Esophagus muscularis mucosa (tissue), 4 donors: ENCODE measurements around the gene PSMC6. TPM values are rescaled to one million over a fixed set of nuclear protein-coding genes. Genes with fewer than 3 reads are reported as not detected.
A peak's percentile ranks its signal among the peaks of the same experiment; 100 is the strongest.

Source experiments
- DNase-seq: peaks from one replicate; pipeline ENCODE4 v3.0.0-alpha.2; 2017; ENCODE audit errors: extremely low spot score
- H3K27ac ChIP-seq, 4 donors: fragments of 200-600 bp; sonication (generic); replicated peaks in 1 of 4; 1 replicate in 3 of 4; 2 replicates in 1 of 4; pipeline ENCODE4 v1.5.1; 2016 to 2019; ENCODE audit warnings: mild to moderate bottlenecking in 1 of 4
- H3K27me3 ChIP-seq, 4 donors: fragments of 200-600 bp; sonication (generic); one replicate each; pipeline versions ENCODE4 v1.5.1 to v1.6.0; 2016 to 2019
- H3K36me3 ChIP-seq, 4 donors: fragments of 200-600 bp; sonication (generic); one replicate each; pipeline ENCODE4 v1.5.1; 2016 to 2019
- H3K4me1 ChIP-seq, 4 donors: fragments of 200-600 bp; sonication (generic); one replicate each; pipeline ENCODE4 v1.5.1; 2016 to 2019
- H3K4me3 ChIP-seq, 4 donors: fragments of 200-600 bp; sonication (generic); 1 replicate in 2 of 4; 2 replicates in 2 of 4; pipeline ENCODE4 v1.5.1; 2016 to 2019; ENCODE audit warnings: mild to moderate bottlenecking in 4 of 4, moderate library complexity in 1 of 4
- H3K9me3 ChIP-seq, 4 donors: fragments of 200-600 bp; sonication (generic); 1 replicate in 3 of 4; 2 replicates in 1 of 4; pipeline ENCODE4 v1.5.1; 2016 to 2019
- CTCF ChIP-seq, 3 experiments: fragments of 200-600 bp in 2 of 3; fragments of 450-650 bp in 1 of 3; sonication (generic) in 2 of 3; IDR thresholded peaks; one replicate each; pipeline ENCODE4 v1.5.1; 2017 to 2019; ENCODE audit warnings: antibody characterized with exemption in 3 of 3, mild to moderate bottlenecking in 2 of 3, moderate library complexity in 1 of 3
- EP300 ChIP-seq: sonication (generic); formaldehyde crosslinking; IDR thresholded peaks from one replicate; pipeline ENCODE4 v1.6.1; 2017; ENCODE audit warnings: antibody characterized with exemption
- POLR2A ChIP-seq: fragments of 450-650 bp; IDR thresholded peaks from one replicate; pipeline ENCODE4 v1.6.1; 2017; ENCODE audit warnings: antibody characterized with exemption, moderate library complexity, mild to moderate bottlenecking, low read depth
- POLR2AphosphoS5 ChIP-seq, 2 donors: sonication (generic); formaldehyde crosslinking; IDR thresholded peaks; one replicate each; pipeline ENCODE4 v1.6.1; 2017; ENCODE audit warnings: antibody characterized with exemption in 2 of 2
- WGBS: methylation state at CpG from one replicate; pipeline ENCODE4 v1.1.5; 2018; 5-methylcytosine and 5-hydroxymethylcytosine counted together
- intact Hi-C: fragments of 100-400 bp; cut with DNase I; formaldehyde crosslinking; loops from one replicate; pipeline ENCODE4 v1.15.1; 2023
- total RNA-seq, 4 donors: library from RNA; depleted of rRNA; stranded (reverse); fragments of >200 nt; gene quantifications; one replicate each; pipeline versions ENCODE4 v1.1.0 to v1.2.1, GENCODE V29; 2016

PSMC6 gene
- total RNA-seq, 4 donors from 2014 or later, result 53.5 to 80.8 (median 63.7) TPM

GRCh38 chr14:52729925-52730708 lies 23.1 kb downstream of the PSMC6 start, which contains the start of gene STYX:
TSS of gene STYX (plus strand) at chr14:52730166. CDS start at chr14:52730475, 309 bp downstream.
- DNase-seq, result peak; percentile 99
- H3K4me3 ChIP-seq, result peak within 1 kb of the TSS; percentile 83 to 96 (median 92)
- H3K36me3 ChIP-seq, result peaks cover 7 to 44% (median 29%) of the 10 kb centered on the region in 4 donors
- WGBS, result 0% methylated on average over 26 of the region's 72 CpGs
- H3K27ac ChIP-seq, result peak within 1 kb of the TSS; percentile 88 to 94 (median 90)
- H3K27me3 ChIP-seq, result no peaks in the 10 kb centered on the region
- intact Hi-C loops, result no loop called here
- peak in 2 of 3 experiments; percentile 28 to 45 for TF ChIP-seq CTCF (IDR thresholded peaks at IDR 0.05)
- peak; percentile 83 to 86 for TF ChIP-seq POLR2AphosphoS5 (IDR thresholded peaks at IDR 0.05)
- no peak for TF ChIP-seq EP300
- no peak for TF ChIP-seq POLR2A
- no peaks in the 10 kb centered on the region for H3K9me3 ChIP-seq
- peaks cover 8 to 28% (median 17%) of the 10 kb centered on the region in 4 donors for H3K4me1 ChIP-seq

GRCh38 chr14:52730709-52731111 lies 23.7 kb downstream of the PSMC6 start:
- intact Hi-C loops, result no loop called here
- Histone ChIP-seq H3K4me3 (peak overlapping the region; percentile 83 to 96 (median 92)), H3K9me3 (no peaks in the 10 kb centered on the region), H3K4me1 (peaks cover 8 to 32% (median 17%) of the 10 kb centered on the region in 4 donors), H3K36me3 (peaks cover 3 to 38% (median 25%) of the 10 kb centered on the region in 4 donors), H3K27ac (peak overlapping the region; percentile 88 to 94 (median 90)), H3K27me3 (no peaks in the 10 kb centered on the region)
- DNase-seq, result no peak
- TF ChIP-seq EP300, result no peak
- no peak for TF ChIP-seq POLR2AphosphoS5 (IDR thresholded peaks at IDR 0.05)
- no peak for TF ChIP-seq CTCF (IDR thresholded peaks at IDR 0.05)
- TF ChIP-seq POLR2A, result no peak
- 0% methylated on average over 11 of the region's 11 CpGs for WGBS

GRCh38 chr14:52733824-52734223 lies 26.8 kb downstream of the PSMC6 start:
- peaks cover 0 to 12% (median 0%) of the 10 kb centered on the region in 4 donors for H3K36me3 ChIP-seq
- H3K4me3 ChIP-seq, result no peak overlapping the region
- no peaks in the 10 kb centered on the region for H3K9me3 ChIP-seq
- WGBS, result 96% methylated on average over 9 of the region's 9 CpGs
- peaks cover 17 to 42% (median 25%) of the 10 kb centered on the region in 4 donors for H3K4me1 ChIP-seq
- intact Hi-C loops, result no loop called here
- no peak overlapping the region for H3K27ac ChIP-seq
- no peak for DNase-seq
- H3K27me3 ChIP-seq, result no peaks in the 10 kb centered on the region
- no peak for TF ChIP-seq CTCF (IDR thresholded peaks at IDR 0.05)
- no peak for TF ChIP-seq POLR2AphosphoS5 (IDR thresholded peaks at IDR 0.05)
- no peak for TF ChIP-seq EP300
- no peak for TF ChIP-seq POLR2A

- no peak overlapping the region for H3K27ac ChIP-seq
- 45% methylated on average over 1 of the region's 1 CpG for WGBS
- no peaks in the 10 kb centered on the region for H3K27me3 ChIP-seq
- H3K4me3 ChIP-seq, result no peak overlapping the region
- intact Hi-C loops, result loop anchor here (5.0 kb wide), 1 partner anchor 51 kb away; no protein-coding TSS in a partner anchor
- TF ChIP-seq CTCF (IDR thresholded peaks at IDR 0.05), result no peak
- H3K36me3 ChIP-seq, result peaks cover 0 to 15% (median 0%) of the 10 kb centered on the region in 4 donors
- peaks cover 15 to 34% (median 17%) of the 10 kb centered on the region in 4 donors for H3K4me1 ChIP-seq
- no peaks in the 10 kb centered on the region for H3K9me3 ChIP-seq
- DNase-seq, result no peak
Observed at GRCh38 chr14:52735921-52736489, 29.0 kb downstream of the PSMC6 start.
